ENCODE measurements around the gene NPTN. TPM values are rescaled to one million over a fixed set of nuclear protein-coding genes. Genes with fewer than 3 reads are reported as not detected.

Gene NPTN
- total RNA-seq, 4 donors from 2014 or later = 159 to 356 (median 215) TPM

GRCh38 chr15:73524919-73525318 lies 108.3 kb downstream of the NPTN start:
- Histone ChIP-seq H3K36me3 (no peaks in the 10 kb centered on the region), H3K27me3 (no peaks in the 10 kb centered on the region), H3K4me1 (no peaks in the 10 kb centered on the region), H3K4me3 (no peak overlapping the region), H3K27ac (no peak overlapping the region), H3K9me3 (no peaks in the 10 kb centered on the region)
- DNase-seq = no peak
- intact Hi-C loops (cut with DNase I; ENCODE audit: low total_unique reads) = no loop called here
- TF ChIP-seq CTCF (IDR thresholded peaks at IDR 0.05) (no peak), POLR2A (IDR thresholded peaks at IDR 0.05) (no peak)

- Histone ChIP-seq H3K4me3 (no peak overlapping the region), H3K27me3 (no peaks in the 10 kb centered on the region), H3K4me1 (no peaks in the 10 kb centered on the region), H3K27ac (no peak overlapping the region), H3K36me3 (no peaks in the 10 kb centered on the region), H3K9me3 (no peaks in the 10 kb centered on the region)
- DNase-seq = no peak
- intact Hi-C loops (cut with DNase I; ENCODE audit: low total_unique reads) = no loop called here
- TF ChIP-seq CTCF (IDR thresholded peaks at IDR 0.05) (no peak), POLR2A (IDR thresholded peaks at IDR 0.05) (no peak)
Observed at GRCh38 chr15:73522011-73522410, 111.2 kb downstream of the NPTN start.

- Histone ChIP-seq H3K9me3 (no peaks in the 10 kb centered on the region), H3K27me3 (no peaks in the 10 kb centered on the region), H3K4me3 (no peak overlapping the region), H3K4me1 (no peaks in the 10 kb centered on the region), H3K27ac (no peak overlapping the region), H3K36me3 (no peaks in the 10 kb centered on the region)
- intact Hi-C loops (cut with DNase I; ENCODE audit: low total_unique reads) = no loop called here
- TF ChIP-seq CTCF (IDR thresholded peaks at IDR 0.05) (no peak), POLR2A (IDR thresholded peaks at IDR 0.05) (no peak)
- no peak for DNase-seq
Observed at GRCh38 chr15:73518876-73519733, 114.1 kb downstream of the NPTN start.

GRCh38 chr15:73518180-73518862 lies 114.9 kb downstream of the NPTN start:
- no peak overlapping the region for H3K27ac ChIP-seq
- intact Hi-C loops (cut with DNase I; ENCODE audit: low total_unique reads) = no loop called here
- H3K9me3 ChIP-seq = no peaks in the 10 kb centered on the region
- H3K4me3 ChIP-seq = no peak overlapping the region
- TF ChIP-seq POLR2A (IDR thresholded peaks at IDR 0.05) (no peak), CTCF (IDR thresholded peaks at IDR 0.05) (no peak)
- no peaks in the 10 kb centered on the region for H3K27me3 ChIP-seq
- H3K4me1 ChIP-seq = no peaks in the 10 kb centered on the region
- no peaks in the 10 kb centered on the region for H3K36me3 ChIP-seq
- no peak for DNase-seq

GRCh38 chr15:73517566-73517965 lies 115.6 kb downstream of the NPTN start:
- DNase-seq = no peak
- Histone ChIP-seq H3K36me3 (no peaks in the 10 kb centered on the region), H3K9me3 (no peaks in the 10 kb centered on the region), H3K4me1 (no peaks in the 10 kb centered on the region), H3K27me3 (no peaks in the 10 kb centered on the region), H3K4me3 (no peak overlapping the region), H3K27ac (no peak overlapping the region)
- intact Hi-C loops (cut with DNase I; ENCODE audit: low total_unique reads) = no loop called here
- TF ChIP-seq CTCF (IDR thresholded peaks at IDR 0.05) (no peak), POLR2A (IDR thresholded peaks at IDR 0.05) (no peak)
